CD4-positive, alpha-beta T cell treated with Interleukin-15 for 1 hour (primary cell): Measurements from ENCODE around the gene SMNDC1.
A peak's percentile ranks its signal among the peaks of the same experiment; 100 is the strongest.
"Not testable (repeated sequence)": the region's sequence is repeated elsewhere in the genome, so short reads cannot be mapped to it uniquely, and the experiment has no call there.

Experiments used
- DNase-seq: peaks from one replicate; pipeline ENCODE4 v3.0.0-alpha.2; 2020

The SMNDC1 gene

GRCh38 chr10:110278562-110279406 is 25.9 kb downstream of the SMNDC1 start:
- no peak for DNase-seq

DNA sequence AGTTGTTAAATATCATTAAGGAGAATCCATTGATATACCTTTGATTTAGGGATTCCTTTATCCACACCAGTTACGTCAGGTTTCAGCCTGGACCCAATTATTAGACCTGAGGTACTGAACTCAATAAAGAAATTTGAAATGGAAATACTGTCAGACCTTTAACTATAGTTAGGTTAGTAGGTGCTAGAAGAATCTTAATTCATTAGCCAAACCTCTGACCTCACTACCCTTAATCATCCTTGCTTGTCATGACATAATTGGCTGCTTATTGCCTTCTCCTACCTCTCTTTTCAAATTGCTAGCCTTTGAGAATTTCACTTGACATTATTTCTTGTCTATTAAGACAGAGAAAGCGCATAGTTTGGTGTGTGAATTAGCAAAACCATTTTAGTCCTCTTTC is 27.1 kb downstream of the SMNDC1 start:
- no peak for DNase-seq

DNA sequence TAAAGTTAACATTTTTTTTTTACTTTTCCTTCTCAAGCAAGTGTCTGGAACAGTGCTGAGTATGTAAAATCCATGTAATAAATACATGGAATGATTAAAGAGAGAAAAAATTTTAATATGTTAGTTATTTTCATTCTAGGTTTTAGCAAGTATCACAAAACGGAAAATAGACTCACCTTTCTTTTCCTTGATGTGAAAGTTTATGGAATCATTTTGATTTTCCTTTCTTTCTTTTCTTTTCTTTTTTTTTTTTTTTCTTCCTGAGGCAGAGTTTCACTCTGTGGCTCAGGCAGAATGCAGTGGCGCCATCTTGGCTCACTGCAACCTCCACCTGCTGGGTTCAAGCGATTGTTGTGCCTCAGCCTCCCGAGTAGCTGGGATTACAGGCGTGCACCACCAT is 28.1 kb downstream of the SMNDC1 start:
- DNase-seq = no peak

- DNase-seq = no peak
Measured at GRCh38 chr10:110275128-110275729, 29.5 kb downstream of the SMNDC1 start.

GRCh38 chr10:110274647-110275046 is 30.1 kb downstream of the SMNDC1 start:
- no peak for DNase-seq

DNA sequence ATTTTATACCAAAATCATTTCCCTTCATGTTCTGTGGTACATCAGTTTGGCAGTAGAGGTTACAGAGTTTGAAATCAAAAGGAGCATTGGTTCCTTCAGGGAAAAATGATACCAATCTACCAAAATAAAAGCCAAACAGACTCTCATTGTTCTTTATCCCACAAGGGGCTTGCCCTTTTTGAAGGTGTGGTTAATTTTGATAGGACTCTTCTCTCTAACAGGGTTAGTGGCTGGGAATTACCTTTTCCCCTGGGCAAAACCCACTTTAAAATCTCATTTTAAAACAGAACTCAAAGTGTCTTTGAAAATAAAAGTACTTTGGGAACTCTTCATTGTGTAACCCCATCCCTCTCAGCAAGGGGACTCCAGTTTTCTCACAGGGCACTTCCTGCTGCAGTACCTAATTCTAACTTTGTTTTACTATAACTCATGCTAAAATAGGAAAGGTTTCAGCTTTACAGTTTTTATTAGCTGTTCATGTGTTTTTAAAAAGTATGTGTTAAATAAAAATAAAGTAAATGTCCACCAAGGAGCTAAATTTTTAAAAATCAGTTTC is 30.6 kb downstream of the SMNDC1 start:
- no peak for DNase-seq

- peak; percentile 59 for DNase-seq
Measured at GRCh38 chr10:110273474-110273873, 31.2 kb downstream of the SMNDC1 start.

- DNase-seq = not testable (repeated sequence)
Measured at GRCh38 chr10:110272995-110273394, 31.7 kb downstream of the SMNDC1 start.

- DNase-seq = no peak
Measured at GRCh38 chr10:110269374-110270318, 35.1 kb downstream of the SMNDC1 start.

- DNase-seq = no peak
Measured at GRCh38 chr10:110268971-110269370, 35.7 kb downstream of the SMNDC1 start.

DNA sequence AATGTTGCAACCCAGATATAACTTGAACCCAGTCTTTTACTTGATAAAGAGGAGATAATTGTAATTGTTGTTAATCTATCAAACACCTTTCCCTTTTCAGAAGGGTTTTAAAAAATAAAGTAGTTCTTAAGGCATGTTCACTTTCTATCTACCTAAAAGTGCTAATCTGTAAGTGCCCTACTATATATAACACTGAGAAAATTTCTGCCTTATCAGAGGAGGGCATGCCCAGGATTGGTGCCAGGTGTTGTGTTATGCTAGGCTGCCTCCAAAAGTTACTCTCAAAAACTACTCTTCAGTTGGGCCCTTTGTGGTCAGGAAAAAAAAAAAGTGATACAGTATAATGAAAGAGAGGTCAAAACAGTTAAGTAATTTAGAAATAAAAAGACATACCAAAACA is 36.3 kb downstream of the SMNDC1 start:
- DNase-seq = no peak

GRCh38 chr10:110267276-110267675 is 37.4 kb downstream of the SMNDC1 start:
- no peak for DNase-seq

GRCh38 chr10:110265573-110266193 is 39.0 kb downstream of the SMNDC1 start:
- no peak for DNase-seq

GRCh38 chr10:110263164-110263563 is 41.6 kb downstream of the SMNDC1 start:
- no peak for DNase-seq

DNA sequence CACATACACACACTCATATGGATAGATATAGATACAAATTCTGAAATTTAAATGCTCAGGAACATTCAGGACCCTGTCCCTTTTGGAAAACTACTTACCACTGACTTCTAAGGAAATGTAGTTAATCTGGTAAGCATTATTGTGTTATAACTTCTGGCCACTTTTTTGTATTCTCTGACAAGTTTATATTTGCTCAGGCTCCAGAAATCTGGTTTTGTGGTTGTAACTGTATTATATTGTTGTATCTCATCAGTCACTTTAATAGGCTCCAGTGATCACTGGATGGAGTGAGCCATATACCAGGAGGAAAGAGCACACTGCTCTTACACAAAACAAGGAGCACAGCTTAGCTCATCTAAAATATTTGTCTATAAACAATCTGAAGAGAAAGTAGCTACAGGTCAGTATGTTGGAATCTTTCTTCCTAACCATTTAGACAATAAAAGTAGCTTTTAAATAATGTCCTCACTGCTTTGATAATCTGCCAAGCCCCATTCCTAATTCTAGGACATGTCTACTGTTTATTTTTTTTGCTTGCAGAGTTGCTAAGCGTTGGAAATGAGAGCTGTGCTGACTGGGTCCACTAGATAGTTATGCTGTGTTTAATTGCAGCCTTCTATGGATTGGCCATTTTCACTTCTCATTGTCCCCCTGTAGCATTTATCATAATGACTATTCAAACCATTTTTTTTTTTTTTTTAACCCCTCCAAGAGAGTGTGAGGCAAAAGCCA is 43.8 kb downstream of the SMNDC1 start:
- DNase-seq = no peak

- no peak for DNase-seq
Measured at GRCh38 chr10:110259317-110259716, 45.4 kb downstream of the SMNDC1 start.

DNA sequence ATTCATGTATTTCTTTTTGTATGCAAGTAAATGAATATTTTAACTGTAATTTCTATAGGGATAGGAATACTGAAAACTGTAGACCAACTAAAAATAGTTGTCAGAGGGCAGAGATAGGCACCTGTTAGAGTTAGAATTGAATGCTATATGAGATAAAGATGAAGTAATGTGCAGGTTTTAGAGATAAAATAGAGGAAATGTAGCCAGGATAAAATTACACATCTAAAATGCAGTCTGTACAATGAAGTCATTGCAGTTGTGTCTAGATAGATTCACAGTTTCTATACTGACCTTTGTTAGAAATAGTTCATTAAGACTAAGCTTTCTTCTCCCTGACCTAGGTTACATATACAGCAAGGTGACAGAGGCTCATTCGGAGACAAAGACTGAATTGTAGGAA is 46.2 kb downstream of the SMNDC1 start:
- DNase-seq = no peak

- no peak for DNase-seq
Measured at GRCh38 chr10:110254467-110254866, 50.3 kb downstream of the SMNDC1 start.

DNA sequence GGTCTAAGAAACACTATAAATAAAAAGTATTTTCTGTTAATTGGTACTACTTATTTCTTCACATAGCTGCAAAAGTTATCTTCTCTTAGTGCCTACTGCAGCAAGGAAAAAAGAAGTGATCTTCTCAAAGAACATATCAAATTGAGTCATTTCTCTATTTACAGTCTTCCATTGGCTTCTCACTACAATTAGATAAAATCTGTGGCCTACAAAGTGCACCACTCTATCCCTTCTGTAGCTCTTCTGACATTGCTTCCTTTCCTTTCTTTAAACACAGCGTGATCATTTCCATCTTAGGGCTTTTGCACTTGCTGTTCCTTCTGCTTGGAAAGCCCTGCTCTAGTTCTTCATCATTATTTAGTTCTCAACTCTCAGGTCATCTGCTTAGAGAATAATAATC is 52.6 kb downstream of the SMNDC1 start:
- DNase-seq = no peak

DNA sequence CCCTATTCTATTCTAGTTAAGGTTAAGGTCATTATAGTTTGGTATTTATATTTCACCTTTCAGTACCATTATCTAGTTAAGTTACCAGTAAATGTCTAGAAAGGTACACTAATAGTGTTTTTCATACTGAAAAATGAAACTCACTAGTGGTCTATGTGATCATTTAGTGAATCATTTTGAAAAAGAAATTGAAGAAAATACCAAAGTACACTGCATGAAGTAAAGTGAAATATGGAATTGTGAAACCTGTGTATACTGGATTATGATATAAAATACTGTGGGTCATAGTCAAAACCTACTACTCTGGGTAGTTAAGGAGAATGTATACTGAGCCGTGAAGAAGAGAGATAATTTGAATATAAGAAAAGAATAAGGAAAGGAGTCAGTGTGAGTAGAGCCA is 53.3 kb downstream of the SMNDC1 start:
- not testable (repeated sequence) for DNase-seq

DNA sequence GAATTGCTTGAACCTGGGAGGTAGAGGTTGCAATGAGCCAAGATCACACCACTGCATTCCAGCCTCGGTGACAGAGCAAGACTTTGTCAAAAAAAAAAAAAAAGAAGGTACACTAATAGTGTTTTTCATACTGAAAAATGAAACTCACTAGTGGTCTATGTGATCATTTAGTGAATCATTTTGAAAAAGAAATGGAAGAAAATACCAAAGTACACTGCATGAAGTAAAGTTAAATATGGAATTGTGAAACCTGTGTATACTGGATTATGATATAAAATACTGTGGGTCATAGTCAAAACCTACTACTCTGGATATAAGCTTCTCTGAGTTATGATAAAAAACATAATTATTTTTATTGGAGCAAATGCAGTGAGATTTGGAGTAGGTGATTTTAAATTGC is 55.2 kb downstream of the SMNDC1 start:
- not testable (repeated sequence) for DNase-seq

DNA sequence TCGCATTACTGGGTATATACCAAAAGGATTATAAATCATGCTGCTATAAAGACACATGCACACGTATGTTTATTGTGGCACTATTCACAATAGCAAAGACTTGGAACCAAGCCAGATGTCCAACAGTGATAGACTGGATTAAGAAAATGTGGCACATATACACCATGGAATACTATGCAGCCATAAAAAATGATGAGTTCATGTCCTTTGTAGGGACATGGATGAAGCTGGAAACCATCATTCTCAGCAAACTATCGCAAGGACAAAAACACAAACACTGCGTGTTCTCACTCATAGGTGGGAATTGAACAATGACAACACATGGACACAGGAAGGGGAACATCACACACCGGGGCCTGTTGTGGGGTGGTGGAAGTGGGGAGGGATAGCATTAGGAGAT is 56.9 kb downstream of the SMNDC1 start:
- not testable (repeated sequence) for DNase-seq
